B cell (primary cell): ENCODE measurements around the gene BCAS4. TPM values are rescaled to one million over a fixed set of nuclear protein-coding genes. Genes with fewer than 3 reads are reported as not detected.

Experiments used
- ATAC-seq: fragments of 200-7000 bp; cut with Tn5 transposase; one replicate; pipeline ENCODE4 v1.10.0; 2021; ENCODE audit warnings: low read depth, mild to moderate bottlenecking, moderate number of reproducible peaks, moderate library complexity
- CTCF ChIA-PET: fragments of 350-600 bp; sonication (Branson Sonifier 250); formaldehyde crosslinking; loops from one replicate; lab custom pipeline; 2021; ENCODE audit warnings: antibody characterized with exemption, inconsistent platforms; lab: Charles Lee
- POLR2A ChIA-PET: fragments of 350-600 bp; sonication (Branson Sonifier 250); formaldehyde crosslinking; loops from one replicate; lab custom pipeline; 2021; ENCODE audit warnings: antibody characterized with exemption; lab: Charles Lee
- DNase-seq: peaks from one replicate; pipeline ENCODE4 v3.0.0; 2013
- H2AFZ ChIP-seq: 2 replicates; pipeline ENCODE4 v1.6.1; 2012; ENCODE audit warnings: mild to moderate bottlenecking, low read depth, low read length; ENCODE audit not compliant: insufficient read depth, poor library complexity, severe bottlenecking
- H3K27ac ChIP-seq, 2 donors: 1 replicate in 1 of 2; 2 replicates in 1 of 2; pipeline ENCODE4 v1.5.1; 2012 to 2013; ENCODE audit warnings: low read length in 2 of 2, mild to moderate bottlenecking in 2 of 2, moderate library complexity in 1 of 2
- H3K27me3 ChIP-seq, 4 experiments: fragments of 200-600 bp in 1 of 4; sonication (generic) in 1 of 4; replicated peaks in 1 of 4; 1 replicate in 2 of 4; 2 replicates in 2 of 4; pipeline versions ENCODE4 v1.6.1 to v1.7.0; 2013 to 2016; ENCODE audit warnings: low read length in 3 of 4, mild to moderate bottlenecking in 2 of 4, mixed read lengths in 1 of 4, moderate library complexity in 1 of 4; ENCODE audit not compliant: insufficient read depth in 4 of 4, control insufficient read depth in 3 of 4; ENCODE audit errors: control extremely low read depth in 1 of 4
- H3K36me3 ChIP-seq, 2 experiments: replicated peaks in 1 of 2; 1 replicate in 1 of 2; 2 replicates in 1 of 2; pipeline versions ENCODE4 v1.6.1 to v1.7.1; 2013; ENCODE audit warnings: low read length in 1 of 2; ENCODE audit not compliant: insufficient read depth in 2 of 2, control insufficient read depth in 1 of 2; ENCODE audit errors: control extremely low read depth in 1 of 2, extremely low read depth in 1 of 2
- H3K4me1 ChIP-seq, 2 donors: fragments of 200-600 bp in 1 of 2; sonication (generic) in 1 of 2; 1 replicate in 1 of 2; 2 replicates in 1 of 2; pipeline versions ENCODE4 v1.5.1 to v1.6.1; 2013 to 2017; ENCODE audit warnings: low read length in 2 of 2; ENCODE audit not compliant: control insufficient read depth in 2 of 2, insufficient read depth in 2 of 2
- H3K4me2 ChIP-seq: replicated peaks from 2 replicates; pipeline ENCODE3; 2012; ENCODE audit warnings: mild to moderate bottlenecking, low read depth, low read length; ENCODE audit not compliant: poor library complexity, severe bottlenecking
- H3K4me3 ChIP-seq, 5 experiments: fragments of 200-600 bp in 1 of 5; sonication (generic) in 1 of 5; 1 replicate in 3 of 5; 2 replicates in 2 of 5; pipeline versions ENCODE4 v1.5.1 to v1.7.0; 2011 to 2016; ENCODE audit warnings: low read length in 4 of 5, mild to moderate bottlenecking in 4 of 5, low read depth in 2 of 5, control low read depth in 1 of 5, moderate library complexity in 1 of 5; ENCODE audit not compliant: insufficient read depth in 1 of 5; ENCODE audit errors: control extremely low read depth in 1 of 5, extremely low read depth in 1 of 5
- H3K79me2 ChIP-seq: fragments of 200-600 bp; sonication (generic); one replicate; pipeline ENCODE4 v1.6.0; 2016; ENCODE audit warnings: low read length; ENCODE audit not compliant: control insufficient read depth, insufficient read depth
- H3K9ac ChIP-seq: fragments of 200-600 bp; sonication (generic); 2 replicates; pipeline ENCODE4 v1.6.1; 2017; ENCODE audit warnings: mild to moderate bottlenecking, low read length, moderate library complexity
- H3K9me3 ChIP-seq, 3 donors: one replicate each; pipeline versions ENCODE4 v1.6.1 to v1.7.1; 2013; ENCODE audit warnings: low read length in 2 of 3; ENCODE audit not compliant: control insufficient read depth in 2 of 3, insufficient read depth in 1 of 3; ENCODE audit errors: control extremely low read depth in 1 of 3
- H4K20me1 ChIP-seq: 2 replicates; pipeline ENCODE4 v1.6.0; 2012; ENCODE audit warnings: mild to moderate bottlenecking, low read length; ENCODE audit not compliant: insufficient read depth, control insufficient read depth, poor library complexity, severe bottlenecking
- H3K27ac Mint-ChIP-seq: one replicate; pipeline ENCODE4 v1.8.0; 2021; ENCODE audit warnings: mixed read lengths
- H3K27me3 Mint-ChIP-seq: one replicate; pipeline ENCODE4 v1.8.0; 2021; ENCODE audit warnings: mixed read lengths
- H3K4me1 Mint-ChIP-seq: one replicate; pipeline ENCODE4 v1.8.0; 2021; ENCODE audit warnings: mixed read lengths
- H3K4me3 Mint-ChIP-seq: one replicate; pipeline ENCODE4 v1.8.0; 2021; ENCODE audit warnings: mixed read lengths
- H3K9me3 Mint-ChIP-seq: one replicate; pipeline ENCODE4 v1.8.0; 2022; ENCODE audit warnings: mixed read lengths; ENCODE audit not compliant: insufficient read depth
- EZH2 ChIP-seq: IDR thresholded peaks from 2 replicates; pipeline ENCODE4 v1.6.1; 2012; ENCODE audit warnings: borderline replicate concordance, low read depth, mild to moderate bottlenecking, moderate library complexity, low read length; ENCODE audit not compliant: insufficient read depth, poor library complexity, severe bottlenecking
- WGBS: methylation state at CpG from one replicate; pipeline ENCODE4 v1.1.5; 2013; ENCODE audit warnings: missing lambda C conversion rate; ENCODE audit not compliant: insufficient coverage; 5-methylcytosine and 5-hydroxymethylcytosine counted together
- intact Hi-C: fragments of 100-400 bp; cut with micrococcal nuclease; formaldehyde crosslinking; loops from one replicate; pipeline ENCODE4 v1.10.0; 2022
- polyA plus RNA-seq: library from polyadenylated mRNA; depleted of rRNA; stranded (reverse); fragments of >200 nt; gene quantifications from 2 replicates; pipeline ENCODE4 v1.2.3, GENCODE V29; 2012
- total RNA-seq, 2 donors: library from RNA; stranded (reverse); fragments of 120-200 nt in 1 of 2; gene quantifications; 1 replicate in 1 of 2; 2 replicates in 1 of 2; pipeline versions ENCODE4 v1.2.3 to v1.2.4, GENCODE V29; 2013 to 2022
- TF ChIP-seq, protein P1 (sequence below): fragments of 200-600 bp; IDR thresholded peaks from one replicate; pipeline ENCODE4 v1.8.0; 2022; ENCODE audit warnings: antibody characterized with exemption, mild to moderate bottlenecking

The BCAS4 gene
- total and polyA plus RNA-seq, 2 donors (not counting 1 experiment from before 2014, with no cell fraction given) = 44.8 to 88.2 TPM

DNA sequence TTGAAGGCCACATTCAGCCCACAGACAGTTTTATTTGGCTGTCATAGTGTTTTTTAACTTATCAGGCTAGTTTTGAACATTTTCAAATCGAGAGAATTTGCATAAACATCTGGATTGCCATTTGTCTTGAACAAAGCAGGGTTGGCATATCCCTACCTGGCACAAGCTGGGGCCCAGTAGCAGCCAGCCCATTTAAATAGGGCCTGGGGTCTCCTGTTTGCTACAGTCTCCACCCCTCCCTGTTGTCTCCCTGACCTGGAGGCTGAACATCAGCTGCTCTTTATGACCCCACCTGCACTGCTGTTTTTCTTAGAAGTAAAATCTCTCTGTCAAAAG lies 10.5 kb downstream of the BCAS4 start:
- TF ChIP-seq, protein P1, sequence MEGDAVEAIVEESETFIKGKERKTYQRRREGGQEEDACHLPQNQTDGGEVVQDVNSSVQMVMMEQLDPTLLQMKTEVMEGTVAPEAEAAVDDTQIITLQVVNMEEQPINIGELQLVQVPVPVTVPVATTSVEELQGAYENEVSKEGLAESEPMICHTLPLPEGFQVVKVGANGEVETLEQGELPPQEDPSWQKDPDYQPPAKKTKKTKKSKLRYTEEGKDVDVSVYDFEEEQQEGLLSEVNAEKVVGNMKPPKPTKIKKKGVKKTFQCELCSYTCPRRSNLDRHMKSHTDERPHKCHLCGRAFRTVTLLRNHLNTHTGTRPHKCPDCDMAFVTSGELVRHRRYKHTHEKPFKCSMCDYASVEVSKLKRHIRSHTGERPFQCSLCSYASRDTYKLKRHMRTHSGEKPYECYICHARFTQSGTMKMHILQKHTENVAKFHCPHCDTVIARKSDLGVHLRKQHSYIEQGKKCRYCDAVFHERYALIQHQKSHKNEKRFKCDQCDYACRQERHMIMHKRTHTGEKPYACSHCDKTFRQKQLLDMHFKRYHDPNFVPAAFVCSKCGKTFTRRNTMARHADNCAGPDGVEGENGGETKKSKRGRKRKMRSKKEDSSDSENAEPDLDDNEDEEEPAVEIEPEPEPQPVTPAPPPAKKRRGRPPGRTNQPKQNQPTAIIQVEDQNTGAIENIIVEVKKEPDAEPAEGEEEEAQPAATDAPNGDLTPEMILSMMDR = no peak
- no peaks in the 10 kb centered on the region for H3K27me3 Mint-ChIP-seq
- H3K4me2 ChIP-seq = peak overlapping the region; percentile 71
- peaks cover 0 to 7% of the 10 kb centered on the region in 2 experiments for H3K36me3 ChIP-seq
- H3K9me3 ChIP-seq = peaks cover 0 to 9% (median 7%) of the 10 kb centered on the region in 3 donors
- peaks cover 99% of the 10 kb centered on the region for H3K79me2 ChIP-seq
- peak overlapping the region; percentile 36 for H3K9ac ChIP-seq
- peak overlapping the region; percentile 67 for H3K4me3 Mint-ChIP-seq
- H3K4me3 ChIP-seq = peak overlapping the region in 2 of 5 experiments; percentile 12 to 58
- H3K4me1 Mint-ChIP-seq = peaks cover 72% of the 10 kb centered on the region
- H2AFZ ChIP-seq = peak overlapping the region; percentile 62
- H3K27ac ChIP-seq = peak overlapping the region; percentile 60 to 70
- no peak for ATAC-seq
- CTCF ChIA-PET = interaction anchor here (0.8 to 1.3 kb wide), 4 partner anchors 9 to 123 kb away, joined by 3 to 4 read pairs (median 4); partner anchors contain the start of gene BCAS4
- H3K4me1 ChIP-seq = peaks cover 43 to 60% of the 10 kb centered on the region in 2 donors
- H3K27ac Mint-ChIP-seq = peak overlapping the region; percentile 88
- H3K9me3 Mint-ChIP-seq = peaks cover 6% of the 10 kb centered on the region
- peaks cover 6% of the 10 kb centered on the region for H4K20me1 ChIP-seq
- POLR2A ChIA-PET = interaction anchor here (0.7 to 1.0 kb wide), 3 partner anchors 9 to 250 kb away, joined by 3 to 6 read pairs (median 4); partner anchors contain the start of gene ADNP
- peak; percentile 9 for DNase-seq
- 0% methylated on average over 1 of the region's 1 CpG for WGBS
- intact Hi-C loops = no loop called here
- H3K27me3 ChIP-seq = no peaks in the 10 kb centered on the region

DNA sequence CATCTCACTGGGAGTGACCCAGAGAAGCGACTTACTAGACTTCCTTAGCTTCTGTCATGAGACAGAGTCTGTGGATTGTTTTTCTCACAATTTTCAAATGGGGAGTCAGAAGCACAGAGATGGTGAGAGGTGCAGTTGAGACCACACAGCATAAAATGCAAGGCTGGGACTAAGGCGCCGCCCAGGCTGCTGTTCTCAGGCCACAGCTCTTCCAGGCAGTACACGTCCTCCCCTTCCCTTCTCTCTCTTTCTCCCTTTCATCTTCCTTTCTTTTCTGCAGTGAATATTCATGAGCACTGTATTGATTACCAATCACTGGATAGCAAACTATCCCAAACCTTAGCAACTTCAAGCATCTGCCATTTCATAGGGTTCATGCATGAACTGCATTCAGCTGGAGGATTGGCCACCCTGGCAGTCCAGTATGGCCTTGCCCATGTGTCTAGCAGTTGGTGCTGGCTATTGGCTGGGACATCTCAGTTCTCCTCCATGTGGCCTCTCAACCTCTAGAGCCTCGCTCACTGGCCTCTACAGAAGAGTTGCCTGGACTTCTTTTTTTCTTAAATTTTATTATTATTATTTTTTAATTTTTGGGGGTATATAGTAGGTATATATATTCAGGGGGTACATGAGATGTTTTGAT lies 11.4 kb downstream of the BCAS4 start:
- ChIA-PET POLR2A (interaction anchor here (1.0 kb wide), 1 partner anchor 10 kb away, joined by 6 read pairs; no protein-coding TSS in a partner anchor), CTCF (interaction anchor here (0.8 to 1.3 kb wide), 4 partner anchors 8 to 122 kb away, joined by 3 to 4 read pairs (median 4); partner anchors contain the start of gene BCAS4)
- H3K27ac Mint-ChIP-seq = peak overlapping the region; percentile 88
- Histone ChIP-seq H4K20me1 (peaks cover 6% of the 10 kb centered on the region), H3K27me3 (no peaks in the 10 kb centered on the region), H3K9ac (no peak overlapping the region), H3K4me2 (peak overlapping the region; percentile 15), H3K4me1 (peaks cover 42 to 60% of the 10 kb centered on the region in 2 donors), H2AFZ (no peak overlapping the region), H3K79me2 (peaks cover 99% of the 10 kb centered on the region), H3K27ac (peak overlapping the region; percentile 26 to 70), H3K9me3 (peaks cover 0 to 18% (median 7%) of the 10 kb centered on the region in 3 donors), H3K36me3 (peaks cover 0 to 4% of the 10 kb centered on the region in 2 experiments), H3K4me3 (no peak overlapping the region)
- peak overlapping the region; percentile 67 for H3K4me3 Mint-ChIP-seq
- intact Hi-C loops = no loop called here
- TF ChIP-seq, protein P1 = no peak
- TF ChIP-seq EZH2 = no peak
- 70% methylated on average over 4 of the region's 5 CpGs for WGBS
- DNase-seq (no peak), ATAC-seq (no peak)
- no peaks in the 10 kb centered on the region for H3K27me3 Mint-ChIP-seq
- peaks cover 72% of the 10 kb centered on the region for H3K4me1 Mint-ChIP-seq
- H3K9me3 Mint-ChIP-seq = peaks cover 10% of the 10 kb centered on the region
